Activated T-cell treated with anti-CD3 and anti-CD28 coated beads, Interleukin-2, amount 50 U/mL, for 48 hours (primary cell): ENCODE results near the gene MTHFD1L.
"Not testable (repeated sequence)": the region's sequence is repeated elsewhere in the genome, so short reads cannot be mapped to it uniquely, and the experiment has no call there.

Experiments used
- DNase-seq, 2 experiments: peaks; one replicate each; pipeline ENCODE4 v3.0.0-alpha.2; 2020

The MTHFD1L gene

GRCh38 chr6:151021896-151022295 is 156.4 kb downstream of the MTHFD1L start:
- DNase-seq, result no peak

- DNase-seq, result no peak
Observed at GRCh38 chr6:151022492-151022891, 157.0 kb downstream of the MTHFD1L start.

GRCh38 chr6:151023342-151023741 is 157.8 kb downstream of the MTHFD1L start:
- DNase-seq, result no peak

GRCh38 chr6:151024597-151024996 is 159.1 kb downstream of the MTHFD1L start:
- DNase-seq, result no peak

DNA sequence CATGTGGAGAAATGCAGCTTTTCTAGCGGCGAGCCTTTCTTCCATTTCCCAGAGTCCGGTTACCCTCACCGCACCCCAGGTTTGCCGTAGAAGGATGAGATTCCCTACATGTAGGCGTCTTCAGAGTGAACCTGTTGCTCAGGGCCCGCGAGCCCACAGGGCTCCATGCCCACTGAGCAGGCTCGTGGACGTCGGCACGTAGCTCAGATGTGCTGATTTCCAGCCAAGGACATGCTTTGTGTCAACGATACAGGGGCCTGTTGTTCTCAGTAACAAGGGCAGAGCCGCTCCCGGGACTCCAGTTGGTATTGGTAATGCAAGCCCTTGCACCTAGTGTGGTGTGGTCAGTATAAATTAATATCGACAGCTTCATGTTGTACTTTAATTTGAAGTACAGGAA is 159.6 kb downstream of the MTHFD1L start:
- DNase-seq, result no peak

GRCh38 chr6:151026041-151026663 is 160.7 kb downstream of the MTHFD1L start:
- no peak for DNase-seq

GRCh38 chr6:151027295-151027747 is 161.8 kb downstream of the MTHFD1L start:
- no peak for DNase-seq

DNA sequence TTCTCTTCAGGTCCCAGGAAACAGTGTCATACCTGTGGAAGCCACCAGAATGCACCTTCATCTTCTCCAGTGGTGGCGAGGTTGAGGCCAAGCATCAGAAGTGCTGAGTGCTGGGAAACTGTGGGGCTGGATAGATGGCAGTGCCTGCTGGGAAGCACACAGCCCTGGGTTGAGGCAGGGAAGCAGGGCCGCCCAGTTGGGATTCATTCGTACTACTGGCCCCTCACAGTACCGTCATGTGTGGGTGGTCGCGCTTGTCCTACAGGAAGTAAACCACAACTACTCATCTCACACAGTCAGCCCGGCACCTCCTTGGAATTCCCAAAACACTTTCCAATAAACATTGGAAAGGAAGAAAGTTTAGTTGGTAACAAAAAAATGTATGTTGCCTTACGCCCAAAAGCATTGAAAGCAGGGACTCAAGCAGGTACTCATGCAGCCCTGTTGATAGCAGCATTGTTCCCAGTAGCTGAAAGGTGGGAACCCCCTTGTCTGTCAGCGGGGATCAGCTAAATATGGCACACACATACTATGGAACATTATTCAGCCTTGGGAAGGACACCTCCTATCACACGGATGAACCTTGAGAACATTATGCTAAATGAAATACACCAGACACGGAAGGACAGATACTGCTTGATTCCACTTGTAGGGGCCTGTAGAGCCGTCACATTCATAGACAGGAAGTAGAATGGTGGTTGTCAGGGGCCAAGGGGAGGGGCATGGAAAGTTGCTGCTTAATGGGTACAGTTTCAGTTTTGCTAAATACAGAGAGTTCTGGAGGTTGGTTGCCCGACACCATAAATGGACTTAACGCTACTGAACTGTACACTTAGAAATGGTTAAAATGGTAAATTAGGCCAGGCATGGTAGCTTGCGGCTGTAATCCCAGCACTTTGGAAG is 162.7 kb downstream of the MTHFD1L start:
- no peak for DNase-seq

- DNase-seq, result no peak
Observed at GRCh38 chr6:151029970-151030369, 164.5 kb downstream of the MTHFD1L start.

DNA sequence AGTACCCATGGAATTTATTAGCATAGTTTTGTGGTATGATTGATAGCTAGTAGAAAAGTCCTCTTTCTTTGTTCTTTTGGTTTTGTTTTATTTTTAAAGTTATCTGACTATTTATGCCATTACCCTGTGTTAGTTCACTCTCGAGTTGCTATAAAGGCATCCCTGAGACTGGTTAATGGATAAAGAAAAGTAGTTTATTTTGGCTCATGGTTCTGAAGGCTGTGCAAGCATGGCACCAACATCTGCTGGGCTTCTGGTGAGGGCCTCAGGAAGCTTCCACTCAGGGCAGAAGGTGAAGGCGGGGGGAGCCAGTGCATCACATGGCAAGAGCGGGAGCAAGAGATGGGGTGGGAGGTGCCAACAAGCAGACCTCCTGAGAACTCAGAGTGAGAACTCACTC is 166.5 kb downstream of the MTHFD1L start:
- DNase-seq, result no peak

GRCh38 chr6:151034825-151035781 is 169.6 kb downstream of the MTHFD1L start:
- no peak for DNase-seq

DNA sequence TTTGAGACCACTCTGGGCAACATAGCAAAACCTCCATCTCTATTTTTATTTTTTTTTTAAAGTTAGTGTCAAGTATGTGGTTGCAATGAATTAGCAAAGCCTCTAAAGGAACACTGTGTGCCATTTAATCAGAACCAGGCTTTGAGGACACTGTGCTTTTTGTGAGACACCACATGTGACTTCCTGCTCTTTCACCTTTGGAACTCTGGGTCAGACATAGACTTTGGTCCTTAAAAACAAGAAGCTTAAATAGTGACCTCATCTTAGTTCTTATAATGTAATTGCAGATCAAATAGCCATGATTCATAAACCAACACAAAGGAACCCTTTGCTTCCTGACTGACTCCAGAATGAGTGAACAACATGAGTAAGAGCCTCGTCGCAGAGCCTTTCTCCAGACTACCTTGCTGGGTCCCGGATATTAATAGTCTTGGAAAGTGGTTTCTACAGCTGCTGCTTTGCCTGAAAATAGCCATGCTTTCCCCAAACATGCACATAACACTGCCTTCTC is 170.8 kb downstream of the MTHFD1L start:
- not testable (repeated sequence) for DNase-seq

DNA sequence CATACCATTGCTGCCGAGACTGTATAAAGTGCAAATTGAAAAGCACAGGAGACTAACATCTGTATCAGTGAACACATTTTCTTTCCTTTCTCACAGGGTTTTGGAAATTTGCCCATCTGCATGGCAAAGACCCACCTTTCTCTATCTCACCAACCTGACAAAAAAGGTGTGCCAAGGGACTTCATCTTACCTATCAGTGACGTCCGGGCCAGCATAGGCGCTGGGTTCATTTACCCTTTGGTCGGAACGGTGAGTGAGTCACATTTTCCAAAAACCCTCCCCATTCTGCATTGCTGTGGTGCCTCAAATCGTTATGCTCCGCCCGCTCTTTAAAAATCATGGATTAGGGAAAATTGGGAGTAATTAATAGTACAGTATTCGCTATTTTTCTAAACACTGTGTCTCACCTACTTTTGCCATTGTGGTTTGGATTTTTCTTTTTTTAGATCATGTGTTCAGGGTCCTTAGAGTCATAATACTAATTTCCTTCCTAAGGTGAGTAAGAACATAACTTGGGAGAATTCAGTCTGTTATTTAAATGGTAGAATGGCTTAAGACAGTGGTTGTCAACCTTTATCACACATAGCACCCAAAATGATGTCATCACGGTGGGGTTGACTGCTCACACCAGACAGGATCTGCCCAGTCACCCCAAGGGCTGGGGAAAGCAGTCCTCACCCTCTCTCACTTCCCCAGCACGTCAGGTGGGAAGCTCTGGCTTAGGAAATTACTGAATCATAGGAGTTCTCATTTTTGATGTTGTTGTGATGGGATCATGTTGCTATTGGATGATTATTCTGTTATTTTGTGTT is 171.6 kb downstream of the MTHFD1L start:
- peak; percentile 33 to 39 for DNase-seq

- DNase-seq, result no peak
Observed at GRCh38 chr6:151038616-151039015, 173.1 kb downstream of the MTHFD1L start.

GRCh38 chr6:151040888-151041521 is 175.5 kb downstream of the MTHFD1L start:
- DNase-seq, result not testable (repeated sequence)

- DNase-seq, result no peak
Observed at GRCh38 chr6:151041686-151042085, 176.2 kb downstream of the MTHFD1L start.

DNA sequence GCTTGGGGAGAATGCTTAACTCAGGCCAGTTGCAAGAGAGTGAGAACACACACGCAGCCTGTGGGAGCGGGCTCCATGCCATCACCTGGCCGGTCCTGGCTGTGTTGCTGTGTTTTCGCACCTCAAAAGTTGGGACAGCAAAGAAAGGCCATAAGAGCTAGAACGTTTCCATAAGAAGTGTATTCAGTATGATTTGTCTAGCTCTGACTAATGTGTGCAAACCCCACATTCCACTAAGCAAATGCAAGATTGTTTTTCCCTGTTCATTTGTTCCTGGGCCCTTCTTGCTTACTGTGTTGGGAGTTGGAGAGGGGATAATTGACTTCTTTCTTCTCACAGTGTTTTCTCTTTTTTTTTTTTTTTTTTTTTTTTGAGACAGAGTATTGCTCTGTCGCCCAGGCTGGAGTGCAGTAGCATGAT is 177.4 kb downstream of the MTHFD1L start:
- DNase-seq, result not testable (repeated sequence)

DNA sequence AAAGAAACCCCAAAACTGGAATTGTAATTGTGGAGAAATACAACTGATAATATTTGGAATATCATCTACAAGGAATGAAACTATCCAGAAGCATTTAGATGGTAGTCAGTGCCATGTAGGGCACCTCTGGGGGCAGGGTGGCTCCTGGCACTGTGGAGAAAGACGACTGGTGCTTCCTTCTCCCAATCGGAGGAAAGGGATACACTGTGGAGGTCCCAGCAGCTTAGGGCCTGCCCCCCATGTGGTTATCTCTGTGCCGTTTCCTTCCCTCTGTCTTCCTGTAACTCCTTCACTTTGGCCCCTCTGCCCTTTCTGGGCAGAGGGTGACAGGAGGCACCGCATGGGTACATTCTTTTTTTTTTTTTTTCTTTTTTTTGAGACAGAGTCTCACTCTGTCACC is 178.4 kb downstream of the MTHFD1L start:
- DNase-seq, result no peak

DNA sequence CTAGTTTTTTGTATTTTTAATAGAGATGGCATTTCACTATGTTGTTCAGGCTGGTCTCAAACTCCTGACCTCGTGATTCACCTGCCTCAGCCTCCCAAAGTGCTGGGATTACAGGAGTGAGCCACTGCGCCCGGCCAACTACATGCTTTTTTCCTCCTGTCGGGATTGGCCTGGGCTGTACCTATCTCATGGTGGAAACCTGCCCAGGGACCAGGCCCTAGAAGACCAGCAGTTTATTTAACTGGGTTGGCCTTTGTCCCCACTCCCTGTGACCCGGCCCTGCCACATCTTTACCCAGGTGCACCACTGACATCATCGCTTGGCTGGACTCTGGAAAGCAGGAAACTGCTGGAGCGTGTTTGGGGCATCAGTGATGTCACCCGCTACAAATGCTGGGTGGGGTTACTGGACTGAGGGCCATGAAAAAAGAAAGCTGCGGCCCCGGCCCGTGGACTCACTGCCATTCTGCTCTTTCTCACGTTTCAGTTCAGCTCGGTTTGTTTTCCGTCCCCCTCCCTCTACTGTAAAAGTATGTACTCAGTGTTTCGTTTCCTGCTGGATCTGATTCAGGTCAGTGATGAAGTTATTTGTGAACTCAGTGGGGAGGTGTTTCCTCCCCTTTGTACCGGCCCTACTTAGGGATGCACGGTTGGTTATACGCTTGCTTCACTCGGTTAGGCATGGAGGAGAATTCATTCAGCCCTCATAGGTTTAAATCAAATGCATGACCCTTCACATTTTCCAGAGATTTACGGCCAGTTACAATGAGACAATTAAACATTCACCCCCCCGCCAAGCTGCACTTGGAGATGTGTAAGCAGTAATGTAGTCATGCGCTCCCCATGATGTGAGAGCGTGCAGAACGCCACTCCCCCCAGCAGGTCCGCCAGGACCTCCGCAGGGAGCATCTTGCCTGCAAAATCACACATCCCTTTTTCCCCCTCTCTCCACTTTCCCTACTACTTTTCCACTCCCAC is 179.3 kb downstream of the MTHFD1L start:
- DNase-seq, result no peak
